ENCODE measurements around the gene RAB3IL1.

GRCh38 chr11:61850687-61851086 is 66.7 kb downstream of the RAB3IL1 start:
- TF ChIP-seq, protein P1, sequence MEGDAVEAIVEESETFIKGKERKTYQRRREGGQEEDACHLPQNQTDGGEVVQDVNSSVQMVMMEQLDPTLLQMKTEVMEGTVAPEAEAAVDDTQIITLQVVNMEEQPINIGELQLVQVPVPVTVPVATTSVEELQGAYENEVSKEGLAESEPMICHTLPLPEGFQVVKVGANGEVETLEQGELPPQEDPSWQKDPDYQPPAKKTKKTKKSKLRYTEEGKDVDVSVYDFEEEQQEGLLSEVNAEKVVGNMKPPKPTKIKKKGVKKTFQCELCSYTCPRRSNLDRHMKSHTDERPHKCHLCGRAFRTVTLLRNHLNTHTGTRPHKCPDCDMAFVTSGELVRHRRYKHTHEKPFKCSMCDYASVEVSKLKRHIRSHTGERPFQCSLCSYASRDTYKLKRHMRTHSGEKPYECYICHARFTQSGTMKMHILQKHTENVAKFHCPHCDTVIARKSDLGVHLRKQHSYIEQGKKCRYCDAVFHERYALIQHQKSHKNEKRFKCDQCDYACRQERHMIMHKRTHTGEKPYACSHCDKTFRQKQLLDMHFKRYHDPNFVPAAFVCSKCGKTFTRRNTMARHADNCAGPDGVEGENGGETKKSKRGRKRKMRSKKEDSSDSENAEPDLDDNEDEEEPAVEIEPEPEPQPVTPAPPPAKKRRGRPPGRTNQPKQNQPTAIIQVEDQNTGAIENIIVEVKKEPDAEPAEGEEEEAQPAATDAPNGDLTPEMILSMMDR (IDR thresholded peaks at IDR 0.05; ENCODE audit: low read depth, low read length): no peak
- TF ChIP-seq EZH2phosphoT487 (IDR thresholded peaks at IDR 0.05; ENCODE audit: low read depth): no peak

Data from OCI-LY3 (cell line).